Measurements from ENCODE around the gene POLRMT.

DNA sequence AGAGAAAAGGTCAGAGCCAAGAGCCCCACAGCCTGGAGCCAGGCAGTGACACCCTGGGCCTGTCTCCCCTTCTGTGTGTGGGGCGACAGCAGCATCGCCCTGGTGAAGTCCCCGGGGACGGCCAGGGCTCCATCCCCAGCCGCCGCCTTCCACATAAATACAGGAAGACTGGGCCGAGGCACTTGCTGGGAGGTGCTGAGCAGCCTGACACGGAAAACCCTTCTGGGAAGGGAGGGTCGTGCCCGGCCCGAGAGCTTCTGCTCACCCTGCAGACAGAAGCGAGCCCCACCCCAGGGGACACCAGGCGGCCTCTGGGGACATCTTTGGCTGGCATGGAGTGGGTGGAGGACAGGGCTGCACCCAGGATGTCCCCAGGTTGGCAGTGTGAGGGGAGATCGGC, 11.5 kb upstream of the POLRMT start:
- TF ChIP-seq, protein P1, sequence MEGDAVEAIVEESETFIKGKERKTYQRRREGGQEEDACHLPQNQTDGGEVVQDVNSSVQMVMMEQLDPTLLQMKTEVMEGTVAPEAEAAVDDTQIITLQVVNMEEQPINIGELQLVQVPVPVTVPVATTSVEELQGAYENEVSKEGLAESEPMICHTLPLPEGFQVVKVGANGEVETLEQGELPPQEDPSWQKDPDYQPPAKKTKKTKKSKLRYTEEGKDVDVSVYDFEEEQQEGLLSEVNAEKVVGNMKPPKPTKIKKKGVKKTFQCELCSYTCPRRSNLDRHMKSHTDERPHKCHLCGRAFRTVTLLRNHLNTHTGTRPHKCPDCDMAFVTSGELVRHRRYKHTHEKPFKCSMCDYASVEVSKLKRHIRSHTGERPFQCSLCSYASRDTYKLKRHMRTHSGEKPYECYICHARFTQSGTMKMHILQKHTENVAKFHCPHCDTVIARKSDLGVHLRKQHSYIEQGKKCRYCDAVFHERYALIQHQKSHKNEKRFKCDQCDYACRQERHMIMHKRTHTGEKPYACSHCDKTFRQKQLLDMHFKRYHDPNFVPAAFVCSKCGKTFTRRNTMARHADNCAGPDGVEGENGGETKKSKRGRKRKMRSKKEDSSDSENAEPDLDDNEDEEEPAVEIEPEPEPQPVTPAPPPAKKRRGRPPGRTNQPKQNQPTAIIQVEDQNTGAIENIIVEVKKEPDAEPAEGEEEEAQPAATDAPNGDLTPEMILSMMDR (IDR thresholded peaks at IDR 0.05; ENCODE audit: poor library complexity) = no peak
- TF ChIP-seq EZH2 (IDR thresholded peaks at IDR 0.05; ENCODE audit: borderline replicate concordance) (no peak), EZH2phosphoT487 (IDR thresholded peaks at IDR 0.05; ENCODE audit: low read depth, severe bottlenecking, unreplicated experiment) (no peak)

All from hepatocyte (in vitro differentiated cells).